ENCODE data around the gene SMAD9. TPM values are rescaled to one million over a fixed set of nuclear protein-coding genes. Genes with fewer than 3 reads are reported as not detected.
A peak's percentile ranks its signal among the peaks of the same experiment; 100 is the strongest.

The SMAD9 gene
- total RNA-seq, 2 donors from 2014 or later, result 9.0 to 13.3 TPM

DNA sequence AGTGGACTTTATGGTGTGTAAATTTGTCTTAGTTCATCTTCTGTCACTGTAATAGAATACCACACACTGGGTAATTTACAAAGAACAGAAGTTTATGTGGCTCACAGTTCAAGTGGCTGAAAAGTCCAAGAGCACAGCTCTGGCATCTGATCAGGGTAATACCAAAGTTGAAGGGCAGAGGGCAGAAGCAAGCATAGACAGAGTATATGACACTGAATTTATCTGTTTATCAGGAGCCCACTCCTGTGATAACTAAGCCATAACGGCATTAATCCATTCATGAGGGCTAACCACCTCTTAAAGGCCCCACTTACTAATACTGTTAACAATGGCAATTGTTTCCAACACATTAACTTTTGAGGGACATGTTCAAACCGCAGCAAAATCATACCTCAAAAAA lies 105.0 kb downstream of the SMAD9 start:
- H3K4me3 ChIP-seq (ENCODE audit: low read length), result peak overlapping the region; percentile 42
- Mint-ChIP-seq H3K27ac (no peak overlapping the region), H3K4me3 (no peak overlapping the region), H3K4me1 (peaks cover 40% of the 10 kb centered on the region), H3K27me3 (ENCODE audit: insufficient read depth) (no peaks in the 10 kb centered on the region), H3K36me3 (ENCODE audit: low read depth) (no peaks in the 10 kb centered on the region), H3K9me3 (no peaks in the 10 kb centered on the region)
- TF ChIP-seq, protein P1, sequence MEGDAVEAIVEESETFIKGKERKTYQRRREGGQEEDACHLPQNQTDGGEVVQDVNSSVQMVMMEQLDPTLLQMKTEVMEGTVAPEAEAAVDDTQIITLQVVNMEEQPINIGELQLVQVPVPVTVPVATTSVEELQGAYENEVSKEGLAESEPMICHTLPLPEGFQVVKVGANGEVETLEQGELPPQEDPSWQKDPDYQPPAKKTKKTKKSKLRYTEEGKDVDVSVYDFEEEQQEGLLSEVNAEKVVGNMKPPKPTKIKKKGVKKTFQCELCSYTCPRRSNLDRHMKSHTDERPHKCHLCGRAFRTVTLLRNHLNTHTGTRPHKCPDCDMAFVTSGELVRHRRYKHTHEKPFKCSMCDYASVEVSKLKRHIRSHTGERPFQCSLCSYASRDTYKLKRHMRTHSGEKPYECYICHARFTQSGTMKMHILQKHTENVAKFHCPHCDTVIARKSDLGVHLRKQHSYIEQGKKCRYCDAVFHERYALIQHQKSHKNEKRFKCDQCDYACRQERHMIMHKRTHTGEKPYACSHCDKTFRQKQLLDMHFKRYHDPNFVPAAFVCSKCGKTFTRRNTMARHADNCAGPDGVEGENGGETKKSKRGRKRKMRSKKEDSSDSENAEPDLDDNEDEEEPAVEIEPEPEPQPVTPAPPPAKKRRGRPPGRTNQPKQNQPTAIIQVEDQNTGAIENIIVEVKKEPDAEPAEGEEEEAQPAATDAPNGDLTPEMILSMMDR (conservative IDR thresholded peaks at IDR 0.05), result peak; percentile 70
- WGBS, 2 experiments (ENCODE audit: insufficient coverage in 1 of 2, insufficient read length in 1 of 2), result 76 to 78% methylated on average over 1 to 2 of the region's 2 CpGs
- peaks cover 14% of the 10 kb centered on the region for H3K4me1 ChIP-seq (ENCODE audit: control insufficient read depth, insufficient read depth, low read length)
- H3K27me3 ChIP-seq (ENCODE audit: control insufficient read depth, insufficient read depth, low read length, poor library complexity, severe bottlenecking), result no peaks in the 10 kb centered on the region
- H3K36me3 ChIP-seq (ENCODE audit: control insufficient read depth, insufficient read depth, low read length), result no peaks in the 10 kb centered on the region
- DNase-seq, result no peak
- H3K9me3 ChIP-seq (ENCODE audit: control insufficient read depth, low read length), result peaks cover 7% of the 10 kb centered on the region
- no peak overlapping the region for H3K27ac ChIP-seq (ENCODE audit: low read depth, low read length)
- no peak overlapping the region for H3K9ac ChIP-seq (ENCODE audit: extremely low read depth, low read length, poor library complexity, severe bottlenecking)

DNA sequence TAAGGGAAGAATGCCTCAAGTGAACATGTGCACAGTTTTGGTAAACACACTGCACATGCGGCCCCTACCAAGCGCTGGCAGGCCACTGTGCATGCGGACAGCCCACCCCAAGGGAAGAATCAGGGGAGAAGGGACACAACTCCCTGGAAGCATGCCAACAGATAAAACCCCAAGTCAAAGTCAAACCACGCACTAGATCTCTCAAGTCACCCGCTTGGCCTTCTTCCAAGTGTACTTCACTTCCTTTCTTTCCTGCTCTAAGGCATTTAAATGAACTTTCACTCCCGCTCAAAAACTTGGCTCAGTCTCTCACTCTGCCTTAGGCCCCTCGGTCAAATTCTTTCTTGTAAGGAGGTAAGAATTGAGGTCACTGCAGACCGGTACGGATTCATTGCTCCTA lies 105.6 kb downstream of the SMAD9 start:
- peaks cover 14% of the 10 kb centered on the region for H3K4me1 ChIP-seq (ENCODE audit: control insufficient read depth, insufficient read depth, low read length)
- H3K27me3 Mint-ChIP-seq (ENCODE audit: insufficient read depth), result no peaks in the 10 kb centered on the region
- H3K4me3 Mint-ChIP-seq, result no peak overlapping the region
- no peak overlapping the region for H3K27ac ChIP-seq (ENCODE audit: low read depth, low read length)
- 94 to 100% methylated on average over 7 to 9 of the region's 9 CpGs for WGBS, 2 experiments (ENCODE audit: insufficient coverage in 1 of 2, insufficient read length in 1 of 2)
- H3K36me3 ChIP-seq (ENCODE audit: control insufficient read depth, insufficient read depth, low read length), result no peaks in the 10 kb centered on the region
- no peak overlapping the region for H3K9ac ChIP-seq (ENCODE audit: extremely low read depth, low read length, poor library complexity, severe bottlenecking)
- no peak for DNase-seq
- TF ChIP-seq, protein P1 (conservative IDR thresholded peaks at IDR 0.05), result no peak
- no peaks in the 10 kb centered on the region for H3K36me3 Mint-ChIP-seq (ENCODE audit: low read depth)
- H3K9me3 Mint-ChIP-seq, result no peaks in the 10 kb centered on the region
- no peak overlapping the region for H3K27ac Mint-ChIP-seq
- H3K27me3 ChIP-seq (ENCODE audit: control insufficient read depth, insufficient read depth, low read length, poor library complexity, severe bottlenecking), result no peaks in the 10 kb centered on the region
- peaks cover 35% of the 10 kb centered on the region for H3K4me1 Mint-ChIP-seq
- H3K9me3 ChIP-seq (ENCODE audit: control insufficient read depth, low read length), result peaks cover 7% of the 10 kb centered on the region
- H3K4me3 ChIP-seq (ENCODE audit: low read length), result peak overlapping the region; percentile 42

DNA sequence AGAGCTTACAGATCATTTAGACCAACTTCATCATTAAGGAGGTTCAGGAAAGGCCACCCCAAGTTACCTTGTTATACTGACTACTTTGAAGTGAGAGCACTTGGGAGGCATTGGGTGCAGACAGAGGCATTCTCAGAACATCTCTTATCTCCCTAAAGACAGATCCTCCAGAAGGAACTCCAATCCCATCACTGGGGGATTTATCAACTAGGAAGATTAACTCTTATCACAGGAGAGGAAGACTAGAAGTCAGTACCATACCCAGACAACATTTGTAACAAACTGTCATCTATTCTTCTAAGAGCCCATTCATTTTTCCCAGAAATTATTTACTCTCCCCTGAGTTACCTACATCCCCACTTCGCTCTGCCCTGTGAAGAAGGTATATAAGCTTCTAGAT lies 106.8 kb downstream of the SMAD9 start:
- H3K36me3 Mint-ChIP-seq (ENCODE audit: low read depth), result no peaks in the 10 kb centered on the region
- DNase-seq, result no peak
- H3K4me3 ChIP-seq (ENCODE audit: low read length), result peak overlapping the region; percentile 42
- H3K4me1 ChIP-seq (ENCODE audit: control insufficient read depth, insufficient read depth, low read length), result peaks cover 14% of the 10 kb centered on the region
- no peak overlapping the region for H3K27ac Mint-ChIP-seq
- H3K27me3 Mint-ChIP-seq (ENCODE audit: insufficient read depth), result no peaks in the 10 kb centered on the region
- H3K27me3 ChIP-seq (ENCODE audit: control insufficient read depth, insufficient read depth, low read length, poor library complexity, severe bottlenecking), result no peaks in the 10 kb centered on the region
- no peaks in the 10 kb centered on the region for H3K36me3 ChIP-seq (ENCODE audit: control insufficient read depth, insufficient read depth, low read length)
- H3K9me3 ChIP-seq (ENCODE audit: control insufficient read depth, low read length), result peaks cover 7% of the 10 kb centered on the region
- no peak overlapping the region for H3K27ac ChIP-seq (ENCODE audit: low read depth, low read length)
- H3K9ac ChIP-seq (ENCODE audit: extremely low read depth, low read length, poor library complexity, severe bottlenecking), result no peak overlapping the region
- 100% methylated on average over 1 of the region's 1 CpG for WGBS, 2 experiments (ENCODE audit: insufficient coverage in 1 of 2, insufficient read length in 1 of 2)
- peaks cover 33% of the 10 kb centered on the region for H3K4me1 Mint-ChIP-seq
- no peak overlapping the region for H3K4me3 Mint-ChIP-seq
- TF ChIP-seq, protein P1 (conservative IDR thresholded peaks at IDR 0.05), result no peak
- no peaks in the 10 kb centered on the region for H3K9me3 Mint-ChIP-seq
